OCI-LY7 (cell line): Measurements from ENCODE around the gene QSER1. TPM values are rescaled to one million over a fixed set of nuclear protein-coding genes. Genes with fewer than 3 reads are reported as not detected.

Experiments used
- BruUV-seq: library from RNA; stranded (reverse); fragments of 400-500 nt; replicated peaks from 2 replicates; lab custom pipeline; 2021; lab: Mats Ljungman, UMichigan
- CTCF ChIA-PET: fragments of 300-600 bp; sonication (Branson Sonifier 250); formaldehyde crosslinking; loops from one replicate; lab custom pipeline; 2022; ENCODE audit warnings: antibody characterized with exemption; ENCODE audit not compliant: unreplicated experiment; lab: Charles Lee
- POLR2A ChIA-PET: fragments of 300-600 bp; sonication (Branson Sonifier 250); formaldehyde crosslinking; loops from one replicate; lab custom pipeline; 2022; ENCODE audit warnings: antibody characterized with exemption; lab: Charles Lee
- DNase-seq: peaks from one replicate; pipeline ENCODE4 v3.0.0-alpha.2; 2015; ENCODE audit warnings: low spot score
- H2AFZ ChIP-seq: fragments of 200-600 bp; sonication (generic), shearing (Covaris generic); 2 replicates; pipeline ENCODE4 v1.6.1; 2014; ENCODE audit warnings: mild to moderate bottlenecking, antibody characterized with exemption, low read length, moderate library complexity
- H3K27ac ChIP-seq: fragments of 200-600 bp; sonication (generic); 2 replicates; pipeline ENCODE4 v1.5.1; 2014; ENCODE audit warnings: mixed run types, low read depth, mild to moderate bottlenecking, moderate library complexity, low read length, inconsistent platforms; ENCODE audit not compliant: poor library complexity, severe bottlenecking
- H3K36me3 ChIP-seq: fragments of 200-600 bp; sonication (generic); 2 replicates; pipeline ENCODE4 v1.6.1; 2014; ENCODE audit warnings: mild to moderate bottlenecking, antibody characterized with exemption, low read length, moderate library complexity, mixed read lengths; ENCODE audit not compliant: insufficient read depth
- H3K4me1 ChIP-seq: fragments of 200-600 bp; sonication (generic); 2 replicates; pipeline ENCODE4 v1.5.1; 2014; ENCODE audit warnings: mild to moderate bottlenecking, low read length; ENCODE audit not compliant: insufficient read depth, poor library complexity, severe bottlenecking
- H3K4me2 ChIP-seq: fragments of 200-600 bp; sonication (generic); 2 replicates; pipeline ENCODE4 v1.6.1; 2014; ENCODE audit warnings: mild to moderate bottlenecking, low read length
- H3K4me3 ChIP-seq: fragments of 200-600 bp; sonication (generic); 2 replicates; pipeline ENCODE4 v1.5.1; 2014; ENCODE audit warnings: mild to moderate bottlenecking, low read depth, low read length; ENCODE audit not compliant: poor library complexity, severe bottlenecking
- H3K79me2 ChIP-seq: fragments of 200-600 bp; sonication (generic); 2 replicates; pipeline ENCODE4 v1.6.1; 2016; ENCODE audit warnings: low read depth, mild to moderate bottlenecking, low read length, moderate library complexity, mixed read lengths; ENCODE audit not compliant: insufficient read depth
- H3K9me2 ChIP-seq: fragments of 200-600 bp; sonication (generic); 2 replicates; pipeline ENCODE4 v1.6.1; 2016; ENCODE audit warnings: mild to moderate bottlenecking, low read length, mixed read lengths; ENCODE audit not compliant: insufficient read depth
- H3K9me3 ChIP-seq: fragments of 200-600 bp; sonication (generic); 2 replicates; pipeline ENCODE4 v1.6.1; 2014; ENCODE audit warnings: mild to moderate bottlenecking, mixed run types, low read length, mixed read lengths
- H4K20me1 ChIP-seq: fragments of 200-600 bp; sonication (generic); 2 replicates; pipeline ENCODE4 v1.6.1; 2014; ENCODE audit warnings: mild to moderate bottlenecking, antibody characterized with exemption, low read length, moderate library complexity, mixed read lengths; ENCODE audit not compliant: insufficient read depth
- CTCF ChIP-seq: fragments of 200-600 bp; sonication (generic); conservative IDR thresholded peaks from 2 replicates; pipeline ENCODE4 v1.5.1; 2014; ENCODE audit warnings: mild to moderate bottlenecking, antibody characterized with exemption, low read length, moderate library complexity, mixed read lengths
- EZH2phosphoT487 ChIP-seq: fragments of 200-600 bp; sonication (generic); IDR thresholded peaks from 2 replicates; pipeline ENCODE4 v1.6.1; 2018; ENCODE audit warnings: low read depth, borderline replicate concordance, mild to moderate bottlenecking, mixed run types, antibody characterized with exemption, low read length, moderate library complexity, mixed read lengths
- intact Hi-C: fragments of 100-400 bp; cut with micrococcal nuclease; formaldehyde crosslinking; loops from one replicate; pipeline ENCODE4 v1.10.0; 2022; ENCODE audit not compliant: unreplicated experiment
- total RNA-seq, 2 experiments: library from RNA; depleted of rRNA in 1 of 2; stranded (reverse); fragments of >200 nt in 1 of 2; shearing (Covaris generic) in 1 of 2; gene quantifications; 2 replicates each; pipeline ENCODE4 v1.2.3, GENCODE V29; 2014 to 2022

The QSER1 gene
- total RNA-seq, 2 experiments from 2014 or later = 30.6 to 46.3 TPM

GRCh38 chr11:32953700-32954099 lies 61.1 kb downstream of the QSER1 start:
- ChIA-PET POLR2A (interaction anchor here (0.7 to 1.0 kb wide), 4 partner anchors 13 to 166 kb away, joined by 3 to 4 read pairs (median 3); partner anchors contain the start of gene QSER1), CTCF (no interaction called here)
- Histone ChIP-seq H4K20me1 (no peaks in the 10 kb centered on the region), H3K4me2 (no peak overlapping the region), H2AFZ (no peak overlapping the region), H3K36me3 (peaks cover 46% of the 10 kb centered on the region), H3K27ac (no peak overlapping the region), H3K79me2 (peaks cover 4% of the 10 kb centered on the region; the same call in 1 of the 2 replicates), H3K9me2 (no peaks in the 10 kb centered on the region), H3K9me3 (no peaks in the 10 kb centered on the region), H3K4me1 (no peaks in the 10 kb centered on the region), H3K4me3 (no peak overlapping the region)
- intact Hi-C loops = no loop called here
- BruUV-seq = no TSS peak
- TF ChIP-seq EZH2phosphoT487 (no peak), CTCF (no peak)
- DNase-seq = no peak

GRCh38 chr11:32960553-32961164 lies 68.0 kb downstream of the QSER1 start:
- peak; percentile 91 for TF ChIP-seq CTCF
- no peak for TF ChIP-seq EZH2phosphoT487
- H2AFZ ChIP-seq = no peak overlapping the region
- peak; percentile 60 for DNase-seq
- no peak overlapping the region for H3K4me2 ChIP-seq
- CTCF ChIA-PET = no interaction called here
- no TSS peak for BruUV-seq
- H4K20me1 ChIP-seq = no peaks in the 10 kb centered on the region
- H3K9me2 ChIP-seq = no peaks in the 10 kb centered on the region
- 0 out of 2 replicates have a peak, but pooled peaks cover 4% of the 10 kb centered on the region for H3K79me2 ChIP-seq
- H3K4me1 ChIP-seq = no peaks in the 10 kb centered on the region
- H3K36me3 ChIP-seq = peaks cover 93% of the 10 kb centered on the region
- H3K4me3 ChIP-seq = no peak overlapping the region
- POLR2A ChIA-PET = interaction anchor here (0.6 to 1.6 kb wide), 3 partner anchors 12 to 29 kb away, joined by 3 to 6 read pairs (median 3); no protein-coding TSS in a partner anchor
- H3K9me3 ChIP-seq = no peaks in the 10 kb centered on the region
- intact Hi-C loops = loop anchor here (1.0 to 10.0 kb wide), 2 partner anchors 105 to 364 kb away; no protein-coding TSS in a partner anchor
- H3K27ac ChIP-seq = no peak overlapping the region

GRCh38 chr11:32962016-32962415 lies 69.4 kb downstream of the QSER1 start:
- H3K4me2 ChIP-seq = no peak overlapping the region
- no peaks in the 10 kb centered on the region for H4K20me1 ChIP-seq
- no peaks in the 10 kb centered on the region for H3K9me2 ChIP-seq
- H3K9me3 ChIP-seq = no peaks in the 10 kb centered on the region
- intact Hi-C loops = loop anchor here (10.0 kb wide), 1 partner anchor 363 kb away; no protein-coding TSS in a partner anchor
- 0 out of 2 replicates have a peak, but pooled peaks cover 4% of the 10 kb centered on the region for H3K79me2 ChIP-seq
- BruUV-seq = no TSS peak
- TF ChIP-seq CTCF (no peak), EZH2phosphoT487 (no peak)
- H3K4me3 ChIP-seq = no peak overlapping the region
- no peak overlapping the region for H3K27ac ChIP-seq
- POLR2A ChIA-PET = interaction anchor here (0.6 kb wide), 2 partner anchors 44 to 111 kb away, joined by 3 to 5 read pairs; no protein-coding TSS in a partner anchor
- H3K36me3 ChIP-seq = peaks cover 96% of the 10 kb centered on the region
- H3K4me1 ChIP-seq = no peaks in the 10 kb centered on the region
- CTCF ChIA-PET = no interaction called here
- no peak for DNase-seq
- H2AFZ ChIP-seq = no peak overlapping the region
